DOHH2 (cell line): Measurements from ENCODE around the gene EPHB2.

Source experiments
- CTCF ChIP-seq: fragments of 200-600 bp; sonication (generic); IDR thresholded peaks from one replicate; pipeline ENCODE4 v1.5.1; 2014; ENCODE audit warnings: antibody characterized with exemption, mild to moderate bottlenecking, low read depth, low read length; ENCODE audit not compliant: poor library complexity, severe bottlenecking
- EZH2phosphoT487 ChIP-seq: fragments of 200-600 bp; sonication (generic); IDR thresholded peaks from 2 replicates; pipeline ENCODE4 v1.6.1; 2017; ENCODE audit warnings: borderline replicate concordance, mild to moderate bottlenecking, antibody characterized with exemption, low read length, moderate library complexity, mixed read lengths

GRCh38 chr1:22915231-22915630 is 204.6 kb downstream of the EPHB2 start:
- TF ChIP-seq CTCF: no peak
- TF ChIP-seq EZH2phosphoT487: no peak
